GM12864 (cell line): ENCODE data around the gene IQCE.
"Not testable (repeated sequence)": the region's sequence is repeated elsewhere in the genome, so short reads cannot be mapped to it uniquely, and the experiment has no call there.

Experiments used
- DNase-seq: peaks from one replicate; pipeline ENCODE4 v3.0.0-alpha.2; 2011; ENCODE audit warnings: low read depth
- H3K4me3 ChIP-seq: 2 replicates; pipeline ENCODE4 v1.5.1; 2011; ENCODE audit warnings: mild to moderate bottlenecking, low read depth, low read length, control low read depth
- TF ChIP-seq, protein P1 (sequence below): IDR thresholded peaks from 2 replicates; pipeline ENCODE4 v1.5.1; 2011; ENCODE audit warnings: low read depth, mild to moderate bottlenecking, moderate library complexity, low read length, control low read depth, inconsistent platforms; ENCODE audit errors: missing control alignments

Gene IQCE

DNA sequence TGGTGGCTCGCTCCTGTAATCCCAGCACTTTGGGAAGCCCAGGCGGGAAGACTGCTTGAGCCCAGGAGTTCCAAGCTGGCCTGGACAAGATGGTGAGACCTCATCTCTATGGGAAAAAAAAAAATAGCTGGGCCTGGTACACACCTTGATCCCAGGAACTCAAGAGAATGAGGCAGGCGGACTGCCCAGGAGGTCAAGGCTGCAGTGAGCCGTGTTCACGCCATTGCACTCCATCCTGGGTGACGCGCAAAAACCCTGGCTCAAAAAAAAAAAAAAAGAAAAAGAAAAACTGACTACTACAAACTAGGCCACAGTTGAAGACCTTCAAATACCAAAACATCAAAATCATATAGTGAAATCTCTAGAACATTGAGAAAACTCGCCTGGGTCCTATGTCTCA lies 7.4 kb upstream of the IQCE start:
- DNase-seq, result no peak
- TF ChIP-seq, protein P1, sequence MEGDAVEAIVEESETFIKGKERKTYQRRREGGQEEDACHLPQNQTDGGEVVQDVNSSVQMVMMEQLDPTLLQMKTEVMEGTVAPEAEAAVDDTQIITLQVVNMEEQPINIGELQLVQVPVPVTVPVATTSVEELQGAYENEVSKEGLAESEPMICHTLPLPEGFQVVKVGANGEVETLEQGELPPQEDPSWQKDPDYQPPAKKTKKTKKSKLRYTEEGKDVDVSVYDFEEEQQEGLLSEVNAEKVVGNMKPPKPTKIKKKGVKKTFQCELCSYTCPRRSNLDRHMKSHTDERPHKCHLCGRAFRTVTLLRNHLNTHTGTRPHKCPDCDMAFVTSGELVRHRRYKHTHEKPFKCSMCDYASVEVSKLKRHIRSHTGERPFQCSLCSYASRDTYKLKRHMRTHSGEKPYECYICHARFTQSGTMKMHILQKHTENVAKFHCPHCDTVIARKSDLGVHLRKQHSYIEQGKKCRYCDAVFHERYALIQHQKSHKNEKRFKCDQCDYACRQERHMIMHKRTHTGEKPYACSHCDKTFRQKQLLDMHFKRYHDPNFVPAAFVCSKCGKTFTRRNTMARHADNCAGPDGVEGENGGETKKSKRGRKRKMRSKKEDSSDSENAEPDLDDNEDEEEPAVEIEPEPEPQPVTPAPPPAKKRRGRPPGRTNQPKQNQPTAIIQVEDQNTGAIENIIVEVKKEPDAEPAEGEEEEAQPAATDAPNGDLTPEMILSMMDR, result no peak
- no peak overlapping the region for H3K4me3 ChIP-seq

DNA sequence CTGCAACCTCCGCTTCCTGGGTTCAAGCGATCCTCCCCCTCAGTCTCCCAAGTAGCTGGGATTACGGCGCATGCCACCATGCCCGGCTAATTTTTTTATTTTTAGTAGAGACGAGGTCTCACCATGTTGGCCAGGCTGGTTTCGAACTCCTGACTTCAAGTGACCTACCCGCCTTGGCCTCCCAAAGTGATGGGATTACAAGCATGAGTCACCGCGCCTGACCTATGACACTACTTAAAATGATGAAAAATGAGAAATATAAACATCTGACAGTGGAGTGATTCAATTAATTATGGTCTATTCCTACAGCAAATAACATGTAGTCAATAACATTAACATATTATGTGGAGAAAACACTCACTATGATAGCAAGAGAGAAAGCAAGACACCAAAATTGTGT lies 5.7 kb upstream of the IQCE start:
- H3K4me3 ChIP-seq, result no peak overlapping the region
- no peak for DNase-seq
- TF ChIP-seq, protein P1, result no peak

DNA sequence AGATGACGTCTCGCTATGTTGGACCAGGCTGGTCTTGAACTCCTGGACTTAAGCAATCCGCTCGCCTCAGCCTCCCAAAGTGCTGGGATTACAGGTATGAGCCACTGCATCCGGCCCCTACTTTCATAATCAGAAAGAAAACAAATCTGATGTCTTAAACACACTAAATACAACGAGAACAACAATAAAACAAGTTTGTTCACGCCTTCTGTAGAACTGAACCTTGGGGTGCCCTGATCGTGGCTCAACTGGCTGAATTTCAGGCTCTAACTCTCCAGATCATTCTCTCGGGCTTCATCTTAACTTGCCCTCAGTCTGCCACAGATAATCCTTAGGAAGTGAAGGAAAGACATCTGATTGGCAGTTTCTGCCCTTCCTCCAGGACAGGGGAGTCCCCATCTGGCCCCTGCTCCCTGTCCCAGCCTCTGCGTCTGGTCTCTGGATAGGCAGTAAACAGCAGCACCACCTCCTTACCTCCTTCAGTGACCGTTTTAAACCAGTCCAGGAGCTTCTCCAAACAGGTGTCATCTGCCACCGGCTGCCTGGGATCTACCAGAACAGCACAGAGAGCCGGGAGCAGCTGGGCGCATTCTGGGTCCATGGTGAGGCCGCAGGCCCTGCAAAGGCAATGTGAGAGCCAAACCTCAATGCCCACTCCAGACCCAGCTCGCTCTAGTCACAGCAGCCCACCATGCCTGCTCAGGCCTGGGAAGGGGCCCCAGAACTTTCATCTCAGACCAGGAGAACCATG lies 4.8 kb upstream of the IQCE start:
- peak overlapping the region; percentile 92 for H3K4me3 ChIP-seq
- TF ChIP-seq, protein P1, result no peak
- no peak for DNase-seq

DNA sequence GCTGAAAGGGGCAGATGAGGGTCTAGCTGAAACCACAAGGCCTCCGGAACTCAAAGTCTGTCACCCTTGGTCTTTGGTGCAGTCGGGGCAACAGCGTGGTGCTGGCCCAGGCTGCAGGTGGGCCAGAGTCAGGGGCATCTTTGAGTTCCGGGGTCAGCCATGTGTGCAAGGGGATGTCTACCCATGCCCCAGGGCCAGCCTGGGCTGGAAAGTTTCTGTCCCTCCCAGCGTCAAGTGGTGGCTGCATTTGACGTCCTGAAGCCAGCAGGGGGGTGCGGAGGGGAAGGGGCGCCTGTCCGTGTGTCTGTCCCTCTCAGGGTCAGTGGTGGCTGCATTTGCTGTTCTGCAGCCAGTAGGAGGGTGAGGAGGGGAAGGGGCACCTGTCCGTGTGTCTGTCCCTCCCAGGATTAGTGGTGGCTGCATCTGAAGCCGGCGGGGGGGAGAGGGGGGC lies 4.1 kb upstream of the IQCE start:
- TF ChIP-seq, protein P1, result no peak
- H3K4me3 ChIP-seq, result peak overlapping the region; percentile 92
- no peak for DNase-seq

DNA sequence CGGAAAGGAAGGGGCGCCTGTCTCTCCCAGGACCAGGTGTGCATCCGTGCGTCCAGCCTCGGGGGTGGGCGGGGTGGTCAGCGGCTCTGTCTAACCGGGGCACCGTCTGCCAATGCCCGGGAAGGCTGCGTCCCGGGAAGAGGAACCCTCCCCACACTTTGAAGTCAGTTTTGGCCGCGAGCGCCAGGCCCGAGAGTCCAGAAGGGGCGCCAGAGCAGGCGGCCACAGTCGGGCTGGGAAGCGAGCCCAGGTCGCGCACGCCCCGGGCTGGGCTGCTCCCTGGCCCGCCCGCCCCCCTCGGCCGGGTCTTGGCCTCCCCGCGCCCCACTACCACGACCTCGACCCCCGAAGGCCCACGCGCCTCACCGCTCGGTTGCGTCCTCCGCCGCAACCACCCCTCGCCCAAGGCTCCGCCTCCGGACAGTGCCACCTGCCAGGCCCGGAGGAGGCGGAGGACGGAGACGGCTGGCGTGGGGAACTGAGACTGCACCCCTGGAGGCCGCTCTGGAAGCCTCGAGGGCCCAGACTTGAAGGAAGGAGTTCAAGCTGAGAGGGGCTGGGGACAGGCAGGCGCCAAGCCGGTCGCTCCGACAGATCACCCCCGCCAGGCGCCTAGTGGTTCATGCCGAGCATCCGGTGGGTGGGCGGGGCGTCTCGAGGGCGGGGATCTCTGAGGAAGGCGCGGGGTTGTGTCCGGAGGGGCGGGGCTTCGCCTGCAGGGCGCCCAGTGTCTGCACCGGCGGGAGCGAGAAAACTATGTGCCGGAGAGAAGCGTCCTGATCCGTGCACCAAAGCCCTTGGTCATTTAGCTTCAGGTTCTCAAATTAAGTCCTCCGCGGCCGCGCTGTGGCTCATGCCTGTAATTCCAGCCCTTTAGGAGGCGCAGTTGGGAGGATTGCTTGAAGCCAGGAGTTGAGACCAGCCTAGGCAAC lies 3.4 kb upstream of the IQCE start, which contains the start of gene BRAT1:
Gene BRAT1 (minus strand): TSS at position 404 of the 932 bp plus-strand sequence. CDS start 1,093 bp downstream, outside the sequence.
- peak within 1 kb of the TSS; percentile 92 for H3K4me3 ChIP-seq
- TF ChIP-seq, protein P1, result peak; percentile 55
- peak; percentile 75 for DNase-seq

DNA sequence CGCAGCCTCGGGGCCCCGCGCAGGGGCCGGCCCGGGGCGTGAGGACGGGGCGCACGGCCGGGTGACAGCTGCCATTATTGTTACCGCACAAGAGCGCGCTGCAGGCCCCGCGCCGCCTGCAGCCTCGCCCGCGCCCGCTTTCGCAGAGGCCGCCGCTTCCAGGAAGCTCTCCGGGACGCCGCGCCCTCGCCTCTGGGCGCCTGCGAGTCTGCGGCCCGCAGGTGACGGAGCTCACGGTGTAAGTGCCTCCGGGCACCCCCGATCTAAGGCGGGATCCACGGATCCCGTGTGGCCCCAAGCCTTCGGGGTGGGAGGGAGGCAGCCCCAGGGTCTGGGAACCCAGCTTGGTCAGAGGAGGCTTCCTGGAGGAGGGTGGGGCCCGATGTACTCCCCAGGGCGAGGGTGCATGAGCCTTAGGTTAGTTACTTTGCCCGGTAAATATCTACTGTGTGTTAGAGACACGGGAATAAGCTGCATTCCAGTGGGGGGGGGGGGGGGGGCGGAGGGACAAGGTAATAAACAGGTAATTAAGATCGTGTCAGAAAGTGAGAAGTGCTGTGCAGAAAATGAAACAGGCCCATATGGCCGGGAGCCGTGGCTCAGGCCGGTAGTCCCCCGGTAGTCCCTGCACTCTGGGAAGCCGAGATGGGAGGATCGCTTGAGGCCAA lies 638 bp downstream of the IQCE start:
- TF ChIP-seq, protein P1, result no peak
- DNase-seq, result no peak
- H3K4me3 ChIP-seq, result peak overlapping the region; percentile 87

DNA sequence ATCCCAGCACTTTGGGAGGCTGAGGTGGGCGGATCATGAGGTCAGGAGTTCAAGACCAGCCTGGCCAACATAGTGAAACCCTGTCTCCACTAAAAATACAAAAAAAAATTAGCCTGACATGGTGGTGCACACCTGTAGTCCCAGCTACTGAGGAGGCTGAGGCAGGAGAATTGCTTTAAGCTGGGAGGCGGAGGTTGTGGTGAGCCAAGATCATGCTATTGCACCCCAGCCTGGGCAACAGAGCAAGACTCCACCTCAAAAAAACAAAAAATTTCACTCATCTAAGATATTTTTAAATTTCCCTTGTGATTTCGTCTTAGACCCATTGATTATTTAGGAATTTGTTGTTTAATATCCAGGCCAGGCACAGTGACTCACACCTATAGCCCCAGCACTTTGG lies 5.2 kb downstream of the IQCE start:
- not testable (repeated sequence) for H3K4me3 ChIP-seq, DNase-seq
